Testis (tissue), 3 donors: Measurements from ENCODE around the gene DOCK6. TPM values are rescaled to one million over a fixed set of nuclear protein-coding genes. Genes with fewer than 3 reads are reported as not detected.

Source experiments
- DNase-seq: peaks from one replicate; pipeline ENCODE4 v3.0.0-alpha.2; 2019
- H3K27ac ChIP-seq, 2 donors: fragments of 200-600 bp; sonication (generic); one replicate each; pipeline ENCODE4 v1.5.1; 2019
- H3K27me3 ChIP-seq: fragments of 200-600 bp; sonication (generic); one replicate; pipeline ENCODE4 v1.5.1; 2019
- H3K36me3 ChIP-seq: fragments of 200-600 bp; sonication (generic); one replicate; pipeline ENCODE4 v1.5.1; 2017; ENCODE audit warnings: low read depth; ENCODE audit errors: missing control alignments
- H3K4me1 ChIP-seq: fragments of 200-600 bp; sonication (generic); one replicate; pipeline ENCODE4 v1.5.1; 2019
- H3K4me3 ChIP-seq, 2 donors: fragments of 200-600 bp; sonication (generic); one replicate each; pipeline ENCODE4 v1.5.1; 2017 to 2019
- H3K9me3 ChIP-seq: fragments of 200-600 bp; sonication (generic); one replicate; pipeline ENCODE4 v1.5.1; 2017
- POLR2A ChIP-seq: fragments of 450-650 bp; IDR thresholded peaks from one replicate; pipeline ENCODE4 v1.6.1; 2017; ENCODE audit warnings: antibody characterized with exemption, mild to moderate bottlenecking, moderate library complexity
- WGBS, 2 donors: methylation state at CpG; one replicate each; pipeline ENCODE4 v1.1.5; 2018; 5-methylcytosine and 5-hydroxymethylcytosine counted together
- intact Hi-C: fragments of 100-400 bp; cut with DNase I; formaldehyde crosslinking; loops from one replicate; pipeline ENCODE4 v1.15.1; 2023; ENCODE audit warnings: low total_unique reads
- polyA plus RNA-seq: library from polyadenylated mRNA; stranded (reverse); fragments of 350-450 nt; fragmentation: Illumina TruSeq; extraction: RNeasy Lipid Tissue Mini Kit (QIAGEN cat#74804); gene quantifications from one replicate; pipeline ENCODE4 v1.2.3, GENCODE V29; 2014; ENCODE audit warnings: low read depth, low replicate concordance; ENCODE audit not compliant: insufficient read depth
- total RNA-seq, 2 donors: library from RNA; depleted of rRNA; stranded (reverse); fragments of >200 nt; gene quantifications; one replicate each; pipeline ENCODE4 v1.2.3, GENCODE V29; 2016
- TF ChIP-seq, protein P1 (sequence below), 3 experiments: fragments of 450-650 bp in 2 of 3; fragments of 200-600 bp in 1 of 3; sonication (generic) in 1 of 3; IDR thresholded peaks; one replicate each; pipeline ENCODE4 v1.5.1; 2016 to 2019; ENCODE audit warnings: antibody characterized with exemption in 3 of 3, mild to moderate bottlenecking in 2 of 3, moderate library complexity in 1 of 3

Gene DOCK6
- total and polyA plus RNA-seq, 3 donors from 2014 or later: 18.4 to 45.0 (median 32.5) TPM

DNA sequence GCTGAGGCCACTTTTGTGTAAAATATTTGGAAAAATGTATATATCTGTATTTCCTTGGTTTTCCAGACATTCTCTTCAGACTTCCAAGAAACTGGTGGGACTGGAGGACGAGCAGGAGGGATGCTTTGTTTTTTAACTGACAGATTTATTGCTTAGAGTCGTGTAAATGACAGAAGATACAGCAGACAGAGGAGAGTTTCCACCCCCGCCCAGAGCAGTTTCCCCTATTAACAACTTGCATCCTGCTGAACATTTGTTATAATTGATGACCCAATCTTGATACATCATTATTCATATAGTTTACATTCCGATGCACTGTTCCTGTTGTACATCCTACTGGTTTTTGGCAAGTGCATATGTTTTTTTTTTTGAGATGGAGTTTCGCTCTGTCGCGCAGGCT is 7.1 kb upstream of the DOCK6 start:
- H3K9me3 ChIP-seq: no peaks in the 10 kb centered on the region
- H3K27me3 ChIP-seq: no peaks in the 10 kb centered on the region
- DNase-seq: no peak
- H3K36me3 ChIP-seq: no peaks in the 10 kb centered on the region
- intact Hi-C loops: no loop called here
- H3K4me1 ChIP-seq: peaks cover 2% of the 10 kb centered on the region
- TF ChIP-seq, protein P1, sequence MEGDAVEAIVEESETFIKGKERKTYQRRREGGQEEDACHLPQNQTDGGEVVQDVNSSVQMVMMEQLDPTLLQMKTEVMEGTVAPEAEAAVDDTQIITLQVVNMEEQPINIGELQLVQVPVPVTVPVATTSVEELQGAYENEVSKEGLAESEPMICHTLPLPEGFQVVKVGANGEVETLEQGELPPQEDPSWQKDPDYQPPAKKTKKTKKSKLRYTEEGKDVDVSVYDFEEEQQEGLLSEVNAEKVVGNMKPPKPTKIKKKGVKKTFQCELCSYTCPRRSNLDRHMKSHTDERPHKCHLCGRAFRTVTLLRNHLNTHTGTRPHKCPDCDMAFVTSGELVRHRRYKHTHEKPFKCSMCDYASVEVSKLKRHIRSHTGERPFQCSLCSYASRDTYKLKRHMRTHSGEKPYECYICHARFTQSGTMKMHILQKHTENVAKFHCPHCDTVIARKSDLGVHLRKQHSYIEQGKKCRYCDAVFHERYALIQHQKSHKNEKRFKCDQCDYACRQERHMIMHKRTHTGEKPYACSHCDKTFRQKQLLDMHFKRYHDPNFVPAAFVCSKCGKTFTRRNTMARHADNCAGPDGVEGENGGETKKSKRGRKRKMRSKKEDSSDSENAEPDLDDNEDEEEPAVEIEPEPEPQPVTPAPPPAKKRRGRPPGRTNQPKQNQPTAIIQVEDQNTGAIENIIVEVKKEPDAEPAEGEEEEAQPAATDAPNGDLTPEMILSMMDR (IDR thresholded peaks at IDR 0.05): no peak
- no peak for TF ChIP-seq POLR2A
- WGBS, 2 donors: 38 to 51% methylated on average over 6 to 7 of the region's 7 CpGs
- H3K4me3 ChIP-seq: no peak overlapping the region
- peak overlapping the region in 1 of 2 donors; percentile 69 for H3K27ac ChIP-seq

DNA sequence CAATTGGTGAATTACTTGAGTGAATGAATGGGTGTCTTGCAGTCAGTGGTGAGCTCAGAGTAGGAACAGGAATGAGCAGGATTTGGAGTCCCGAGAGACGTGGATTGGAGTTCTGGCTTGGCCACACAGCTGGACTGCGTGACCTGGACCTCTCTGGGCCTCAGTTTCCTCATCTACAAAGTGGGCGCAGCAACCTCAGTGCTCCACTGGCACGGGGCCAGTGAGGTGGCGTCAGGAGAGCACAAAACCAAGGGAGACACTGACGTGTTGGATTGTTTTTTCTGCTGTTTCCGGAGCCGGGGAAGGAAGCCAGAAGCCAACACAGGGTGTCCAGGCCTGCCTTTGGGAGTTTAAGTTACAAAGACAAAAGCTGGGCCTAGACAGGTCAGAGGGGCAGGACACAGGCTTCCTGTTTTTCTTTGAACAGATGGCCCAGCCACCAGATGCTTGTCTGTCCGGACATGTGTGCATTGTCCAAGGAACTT is 6.5 kb upstream of the DOCK6 start:
- peak; percentile 41 for DNase-seq
- no peaks in the 10 kb centered on the region for H3K36me3 ChIP-seq
- H3K9me3 ChIP-seq: no peaks in the 10 kb centered on the region
- intact Hi-C loops: no loop called here
- H3K4me3 ChIP-seq: no peak overlapping the region
- peak overlapping the region in 1 of 2 donors; percentile 69 for H3K27ac ChIP-seq
- H3K27me3 ChIP-seq: no peaks in the 10 kb centered on the region
- no peaks in the 10 kb centered on the region for H3K4me1 ChIP-seq
- TF ChIP-seq POLR2A: no peak
- TF ChIP-seq, protein P1 (IDR thresholded peaks at IDR 0.05): no peak
- 37 to 44% methylated on average over 6 to 10 of the region's 10 CpGs for whole genome bisulfite sequencing, 2 donors

DNA sequence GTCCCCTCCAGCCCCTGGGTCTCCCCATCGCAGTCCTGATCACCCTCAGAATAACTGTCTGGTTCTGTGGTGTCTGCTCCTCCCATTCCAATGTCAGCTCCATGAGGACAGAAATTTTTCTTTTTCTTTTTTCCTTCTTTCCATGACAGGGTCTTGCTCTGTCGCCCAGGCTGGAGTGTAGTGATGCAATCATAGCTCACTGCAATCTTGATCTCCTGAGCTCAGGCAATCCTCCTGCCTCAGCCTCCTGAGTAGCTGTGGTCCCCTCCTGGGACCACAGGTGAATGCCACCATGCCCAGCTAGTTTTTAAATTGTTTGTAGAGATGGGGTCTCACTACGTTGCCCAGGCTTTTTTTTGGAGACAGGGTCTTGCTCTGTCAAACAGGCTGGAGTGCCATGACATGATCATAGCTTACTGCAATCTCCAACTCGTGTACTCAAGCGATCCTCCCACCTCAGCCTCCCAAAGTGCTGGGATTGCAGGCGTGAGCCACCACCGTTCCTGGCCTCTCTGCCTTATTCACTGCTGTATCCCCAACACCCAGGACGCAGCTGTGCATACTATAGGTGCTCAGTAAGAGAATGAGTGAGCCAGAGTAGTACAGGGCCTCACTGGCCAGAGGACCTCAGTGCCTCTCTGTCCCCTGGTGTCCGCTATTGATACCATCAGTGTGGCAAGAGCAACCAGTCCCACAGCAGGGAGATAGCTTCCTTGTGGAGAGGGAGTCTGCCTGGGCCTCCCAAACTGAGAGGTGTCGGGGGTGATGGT is 5.2 kb upstream of the DOCK6 start:
- Histone ChIP-seq H3K4me3 (no peak overlapping the region), H3K36me3 (no peaks in the 10 kb centered on the region), H3K27me3 (no peaks in the 10 kb centered on the region), H3K4me1 (peaks cover 3% of the 10 kb centered on the region), H3K9me3 (no peaks in the 10 kb centered on the region), H3K27ac (no peak overlapping the region)
- WGBS, 2 donors: 88 to 95% methylated on average over 8 to 10 of the region's 10 CpGs
- no peak for DNase-seq
- intact Hi-C loops: no loop called here
- no peak for TF ChIP-seq POLR2A
- TF ChIP-seq, protein P1 (IDR thresholded peaks at IDR 0.05): no peak

DNA sequence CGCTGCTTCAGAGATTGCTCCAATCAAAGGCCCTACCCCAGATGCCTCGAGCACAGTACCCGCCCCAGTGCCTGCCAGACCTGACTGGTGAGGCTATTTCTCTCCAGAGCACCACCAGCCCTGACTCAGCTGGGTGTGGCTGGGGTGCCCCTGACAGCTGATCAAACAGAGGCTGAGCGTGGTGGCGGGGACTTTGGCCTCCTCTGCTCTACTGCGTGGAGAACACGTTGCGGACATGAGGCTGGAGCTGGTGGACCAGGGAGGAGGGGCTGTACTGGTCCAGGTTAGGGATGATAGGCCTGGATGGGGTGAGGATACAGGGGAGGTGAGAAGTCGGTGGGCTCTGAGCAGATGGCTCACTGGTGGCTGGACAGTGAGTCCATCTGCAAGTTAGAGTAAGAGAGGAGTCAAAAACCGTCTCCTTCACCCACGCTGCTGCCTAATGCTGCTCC is 3.5 kb upstream of the DOCK6 start:
- no peak for DNase-seq
- Histone ChIP-seq H3K27ac (no peak overlapping the region), H3K36me3 (no peaks in the 10 kb centered on the region), H3K9me3 (no peaks in the 10 kb centered on the region), H3K4me1 (peaks cover 9% of the 10 kb centered on the region), H3K27me3 (no peaks in the 10 kb centered on the region), H3K4me3 (no peak overlapping the region)
- intact Hi-C loops: no loop called here
- TF ChIP-seq, protein P1 (IDR thresholded peaks at IDR 0.05): no peak
- no peak for TF ChIP-seq POLR2A
- 81% methylated on average over 8 to 11 of the region's 11 CpGs for WGBS, 2 donors
